Neutrophil (primary cell): Measurements from ENCODE around the gene PDCD1LG2.

Experiments
- H3K27ac ChIP-seq: fragments of 200-600 bp; sonication (generic); 2 replicates; pipeline ENCODE4 v1.5.1; 2016; ENCODE audit warnings: mild to moderate bottlenecking, moderate library complexity
- H3K27me3 ChIP-seq: fragments of 200-600 bp; sonication (generic); 2 replicates; pipeline ENCODE4 v1.6.0; 2016; ENCODE audit warnings: mild to moderate bottlenecking
- H3K36me3 ChIP-seq: fragments of 200-600 bp; sonication (generic); 2 replicates; pipeline ENCODE4 v1.5.1; 2017
- H3K4me1 ChIP-seq, 2 experiments: fragments of 200-600 bp in 1 of 2; sonication (generic) in 1 of 2; 1 replicate in 1 of 2; 2 replicates in 1 of 2; pipeline versions ENCODE4 v1.5.1 to v1.6.1; 2013 to 2016; ENCODE audit warnings: low read depth in 1 of 2, low read length in 1 of 2, mild to moderate bottlenecking in 1 of 2, moderate library complexity in 1 of 2; ENCODE audit not compliant: control insufficient read depth in 1 of 2, insufficient read depth in 1 of 2
- H3K4me3 ChIP-seq, 2 experiments: fragments of 200-600 bp in 1 of 2; sonication (generic) in 1 of 2; 1 replicate in 1 of 2; 2 replicates in 1 of 2; pipeline ENCODE4 v1.5.1; 2013 to 2016; ENCODE audit warnings: low read depth in 1 of 2, low read length in 1 of 2, mild to moderate bottlenecking in 1 of 2, moderate library complexity in 1 of 2
- H3K9me3 ChIP-seq: fragments of 200-600 bp; sonication (generic); 2 replicates; pipeline ENCODE4 v1.5.1; 2016
- TF ChIP-seq, protein P1 (sequence below): fragments of 200-600 bp; sonication (generic); IDR thresholded peaks from 2 replicates; pipeline ENCODE4 v1.5.1; 2016; ENCODE audit warnings: antibody characterized with exemption

PDCD1LG2 gene

DNA sequence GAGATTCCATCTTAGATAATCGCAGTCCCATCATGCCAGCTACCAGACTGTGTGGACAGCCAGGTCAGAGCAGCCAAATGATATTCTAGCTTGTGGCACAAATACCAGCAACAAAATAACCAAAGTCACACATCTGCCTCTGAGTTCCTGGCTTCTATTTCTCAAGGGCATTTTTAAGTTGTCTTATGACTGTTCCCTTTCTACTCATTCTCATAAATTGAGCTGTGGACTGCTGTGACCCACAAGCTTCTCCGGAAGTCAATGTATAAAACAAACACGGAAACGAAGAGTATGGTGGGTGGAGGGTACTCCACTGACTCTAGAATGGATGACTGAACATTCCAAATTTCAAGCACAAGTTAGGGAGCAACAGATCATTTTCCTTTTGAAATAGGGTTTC lies 43.9 kb downstream of the PDCD1LG2 start:
- Histone ChIP-seq H3K27ac (no peak overlapping the region), H3K4me1 (peaks cover 19 to 20% of the 10 kb centered on the region in 2 experiments), H3K4me3 (no peak overlapping the region), H3K9me3 (no peaks in the 10 kb centered on the region), H3K27me3 (no peaks in the 10 kb centered on the region), H3K36me3 (no peaks in the 10 kb centered on the region)
- TF ChIP-seq, protein P1, sequence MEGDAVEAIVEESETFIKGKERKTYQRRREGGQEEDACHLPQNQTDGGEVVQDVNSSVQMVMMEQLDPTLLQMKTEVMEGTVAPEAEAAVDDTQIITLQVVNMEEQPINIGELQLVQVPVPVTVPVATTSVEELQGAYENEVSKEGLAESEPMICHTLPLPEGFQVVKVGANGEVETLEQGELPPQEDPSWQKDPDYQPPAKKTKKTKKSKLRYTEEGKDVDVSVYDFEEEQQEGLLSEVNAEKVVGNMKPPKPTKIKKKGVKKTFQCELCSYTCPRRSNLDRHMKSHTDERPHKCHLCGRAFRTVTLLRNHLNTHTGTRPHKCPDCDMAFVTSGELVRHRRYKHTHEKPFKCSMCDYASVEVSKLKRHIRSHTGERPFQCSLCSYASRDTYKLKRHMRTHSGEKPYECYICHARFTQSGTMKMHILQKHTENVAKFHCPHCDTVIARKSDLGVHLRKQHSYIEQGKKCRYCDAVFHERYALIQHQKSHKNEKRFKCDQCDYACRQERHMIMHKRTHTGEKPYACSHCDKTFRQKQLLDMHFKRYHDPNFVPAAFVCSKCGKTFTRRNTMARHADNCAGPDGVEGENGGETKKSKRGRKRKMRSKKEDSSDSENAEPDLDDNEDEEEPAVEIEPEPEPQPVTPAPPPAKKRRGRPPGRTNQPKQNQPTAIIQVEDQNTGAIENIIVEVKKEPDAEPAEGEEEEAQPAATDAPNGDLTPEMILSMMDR: no peak

DNA sequence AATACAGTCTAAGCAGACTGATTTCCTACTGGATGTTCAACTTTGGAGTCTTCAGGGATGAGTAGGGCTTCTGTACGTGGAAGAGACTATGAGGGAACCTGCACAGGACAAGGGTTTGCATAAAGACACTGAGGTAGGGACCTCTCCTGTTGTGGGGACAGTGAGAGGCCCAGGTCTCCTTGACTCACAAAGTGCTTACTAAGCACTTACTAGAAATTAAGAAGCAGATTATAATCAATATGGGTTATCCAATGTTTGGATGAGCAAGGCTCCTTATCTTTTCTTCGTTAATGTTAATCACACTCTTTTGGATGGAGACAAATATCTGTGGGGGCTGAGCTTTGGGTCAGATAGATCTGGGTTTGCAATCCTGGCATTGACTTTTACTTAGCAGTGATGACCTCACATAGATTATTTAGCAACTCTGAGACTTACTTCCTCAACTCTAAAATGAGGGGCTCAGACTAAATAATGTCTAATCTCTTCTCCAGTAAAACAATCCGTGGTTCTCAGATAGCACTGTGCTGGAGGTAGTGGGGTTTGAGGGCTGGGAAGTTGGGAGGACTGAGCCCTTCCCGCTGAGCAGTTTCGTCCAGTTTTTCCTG lies 45.9 kb downstream of the PDCD1LG2 start:
- no peak overlapping the region for H3K27ac ChIP-seq
- H3K9me3 ChIP-seq: no peaks in the 10 kb centered on the region
- TF ChIP-seq, protein P1: no peak
- H3K4me1 ChIP-seq: peaks cover 35 to 38% of the 10 kb centered on the region in 2 experiments
- no peaks in the 10 kb centered on the region for H3K27me3 ChIP-seq
- H3K36me3 ChIP-seq: no peaks in the 10 kb centered on the region
- no peak overlapping the region for H3K4me3 ChIP-seq

- no peaks in the 10 kb centered on the region for H3K9me3 ChIP-seq
- TF ChIP-seq, protein P1: no peak
- H3K4me3 ChIP-seq: no peak overlapping the region
- H3K27me3 ChIP-seq: no peaks in the 10 kb centered on the region
- H3K36me3 ChIP-seq: no peaks in the 10 kb centered on the region
- H3K27ac ChIP-seq: peak overlapping the region; percentile 26
- H3K4me1 ChIP-seq: peaks cover 38 to 40% of the 10 kb centered on the region in 2 experiments
Measured at GRCh38 chr9:5557606-5558587, 47.6 kb downstream of the PDCD1LG2 start.

DNA sequence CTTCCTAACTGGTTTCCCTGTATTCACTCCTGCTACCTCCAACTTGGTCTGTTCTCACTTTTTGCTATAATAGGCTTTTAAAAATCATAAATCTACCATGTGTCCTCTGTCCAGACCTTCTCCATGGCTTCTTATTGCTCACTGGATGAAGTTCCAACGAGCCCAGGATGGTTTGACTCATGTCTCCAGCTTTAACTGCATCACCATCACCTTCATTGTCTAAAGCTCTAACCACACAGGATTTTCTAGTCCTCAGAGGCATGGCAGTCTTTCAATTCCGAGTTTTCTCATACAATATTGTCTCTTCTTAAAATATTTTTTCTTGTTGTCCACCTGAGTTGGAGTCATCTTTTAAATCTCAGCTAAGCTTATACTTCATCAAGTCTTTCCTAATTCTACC lies 49.3 kb downstream of the PDCD1LG2 start:
- Histone ChIP-seq H3K4me1 (peaks cover 45 to 47% of the 10 kb centered on the region in 2 experiments), H3K27me3 (no peaks in the 10 kb centered on the region), H3K4me3 (no peak overlapping the region), H3K9me3 (no peaks in the 10 kb centered on the region), H3K36me3 (no peaks in the 10 kb centered on the region), H3K27ac (no peak overlapping the region)
- TF ChIP-seq, protein P1: no peak

DNA sequence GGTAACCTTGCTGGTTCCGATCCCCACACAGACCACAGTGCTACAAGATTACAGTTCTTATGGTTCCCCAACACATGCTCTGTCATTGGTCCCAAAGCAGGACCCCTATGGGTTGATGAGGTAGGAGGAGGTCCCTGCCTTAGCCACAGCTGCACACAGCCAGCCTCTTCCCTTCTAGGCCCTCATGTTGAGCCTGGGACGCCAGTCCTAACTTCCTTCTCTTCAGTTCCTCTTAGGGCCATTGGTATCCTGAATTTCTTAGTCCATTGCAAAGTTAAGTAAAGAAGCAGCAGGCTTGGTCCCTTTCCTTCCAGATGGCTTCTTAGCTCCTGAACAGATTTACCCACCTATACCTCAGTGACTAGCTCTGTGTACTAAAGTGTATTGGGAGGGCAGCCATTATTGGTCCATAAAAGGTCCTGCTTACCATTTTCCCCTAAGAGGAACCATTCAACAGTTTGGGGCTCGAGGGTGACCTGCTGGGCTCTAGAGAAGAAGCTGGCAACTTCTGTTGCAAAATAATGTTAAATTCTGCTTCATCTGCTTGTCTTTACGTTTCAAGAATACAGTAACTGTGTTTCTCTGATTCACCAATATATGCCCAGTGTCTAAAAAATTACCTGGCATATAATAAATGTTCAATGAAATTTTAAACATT lies 50.2 kb downstream of the PDCD1LG2 start:
- no peaks in the 10 kb centered on the region for H3K9me3 ChIP-seq
- peaks cover 48 to 50% of the 10 kb centered on the region in 2 experiments for H3K4me1 ChIP-seq
- peak overlapping the region; percentile 67 for H3K27ac ChIP-seq
- H3K4me3 ChIP-seq: no peak overlapping the region
- H3K36me3 ChIP-seq: no peaks in the 10 kb centered on the region
- H3K27me3 ChIP-seq: no peaks in the 10 kb centered on the region
- TF ChIP-seq, protein P1: no peak
